GM18907 (cell line): ENCODE data around the gene RBAK.
"Not testable (repeated sequence)": the region's sequence is repeated elsewhere in the genome, so short reads cannot be mapped to it uniquely, and the experiment has no call there.

Source experiments
- ATAC-seq: cut with Tn5 transposase; IDR thresholded peaks from one replicate; pipeline ENCODE4 v1.9.1; 2021; ENCODE audit warnings: mild to moderate bottlenecking, moderate library complexity; ENCODE audit not compliant: unreplicated experiment

The RBAK gene

DNA sequence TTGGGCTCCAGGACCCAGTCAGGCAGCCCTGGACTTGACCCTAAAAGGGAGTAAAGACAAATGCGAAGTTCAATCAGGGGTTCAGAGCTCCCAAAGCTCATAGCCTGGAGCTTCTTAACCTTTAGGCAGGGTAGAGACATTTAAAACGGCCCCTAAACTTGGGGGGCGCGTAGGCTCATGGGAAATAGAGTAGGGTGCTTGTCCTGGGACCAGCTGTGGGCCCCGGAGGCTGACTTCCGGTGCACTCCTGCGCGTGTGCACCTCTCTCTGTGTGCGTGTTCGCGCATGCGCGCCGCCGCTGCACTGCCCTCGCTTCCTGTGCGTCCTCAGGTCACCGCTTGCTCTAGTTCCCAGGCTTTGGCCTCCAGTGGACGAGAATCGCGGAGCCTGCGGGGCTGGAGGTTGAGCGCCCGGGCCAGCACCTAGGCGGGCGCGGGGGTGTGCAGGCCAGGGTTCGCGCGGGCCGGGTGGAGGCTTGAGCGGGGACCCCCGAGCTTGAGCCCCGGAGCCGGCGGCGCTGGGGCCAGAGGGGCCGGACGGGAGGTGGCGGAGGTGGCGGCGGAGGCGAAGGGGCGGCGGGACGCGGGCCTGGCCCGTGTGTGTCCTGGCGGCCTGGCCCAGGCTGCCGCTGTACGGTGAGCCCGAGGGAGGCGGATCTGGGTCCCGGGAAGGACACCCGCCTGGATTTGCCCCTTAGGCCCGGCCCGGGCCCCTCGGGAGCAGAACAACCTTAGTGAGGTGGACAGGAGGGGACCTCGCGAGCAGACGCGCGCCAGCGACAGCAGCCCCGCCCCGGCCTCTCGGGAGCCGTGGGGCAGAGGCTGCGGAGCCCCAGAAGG is at the start of gene RBAK:
RBAK (plus strand) TSS at position 303 of the 839 bp plus-strand sequence. CDS start 2,217 bp downstream, outside the sequence.
- peak; percentile 100 for ATAC-seq

DNA sequence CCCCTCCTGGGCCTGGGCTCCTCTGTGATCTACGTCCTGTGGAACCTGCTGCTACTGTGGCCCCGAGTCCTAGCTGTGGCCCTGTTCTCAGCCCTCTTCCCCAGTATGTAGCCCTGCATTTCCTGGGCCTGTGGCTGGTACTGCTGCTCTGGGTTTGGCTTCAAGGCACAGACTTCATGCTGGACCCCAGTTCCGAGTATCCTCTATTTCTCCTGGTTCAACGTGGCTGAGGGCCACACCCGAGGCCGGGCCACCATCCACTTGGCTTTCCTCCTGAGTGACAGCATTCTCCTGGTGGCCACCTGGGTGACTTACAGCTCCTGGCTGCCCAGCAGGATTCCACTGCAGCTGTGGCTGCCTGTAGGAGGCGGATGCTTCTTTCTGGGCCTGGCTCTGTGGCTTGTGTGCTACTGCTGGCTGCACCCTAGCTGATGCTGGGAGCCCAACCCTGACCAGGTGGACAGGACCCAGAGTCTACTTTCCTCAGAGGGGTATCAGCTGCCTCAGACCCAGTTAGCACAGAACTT is 48.9 kb upstream of the RBAK start:
- no peak for ATAC-seq

DNA sequence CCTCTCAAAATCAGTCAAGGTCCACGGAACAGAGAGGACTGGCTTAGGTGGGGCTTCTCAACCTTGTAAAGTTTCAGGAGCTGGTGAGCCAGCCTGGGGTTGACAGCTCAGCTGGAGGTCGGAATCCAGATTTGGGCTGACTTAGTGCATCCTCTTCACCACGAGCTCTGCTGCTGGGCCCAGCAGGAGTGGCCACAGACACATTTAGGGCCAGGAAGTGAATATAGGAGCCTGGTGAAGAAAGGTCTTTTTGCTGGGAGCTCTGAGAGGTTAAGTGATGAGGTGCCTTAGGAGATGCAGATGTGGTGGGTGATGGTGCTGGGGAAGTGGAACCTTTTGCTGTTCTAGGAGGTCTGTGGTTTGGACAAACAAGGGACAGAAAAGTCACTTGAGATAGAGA is 47.4 kb upstream of the RBAK start:
- ATAC-seq, result no peak

DNA sequence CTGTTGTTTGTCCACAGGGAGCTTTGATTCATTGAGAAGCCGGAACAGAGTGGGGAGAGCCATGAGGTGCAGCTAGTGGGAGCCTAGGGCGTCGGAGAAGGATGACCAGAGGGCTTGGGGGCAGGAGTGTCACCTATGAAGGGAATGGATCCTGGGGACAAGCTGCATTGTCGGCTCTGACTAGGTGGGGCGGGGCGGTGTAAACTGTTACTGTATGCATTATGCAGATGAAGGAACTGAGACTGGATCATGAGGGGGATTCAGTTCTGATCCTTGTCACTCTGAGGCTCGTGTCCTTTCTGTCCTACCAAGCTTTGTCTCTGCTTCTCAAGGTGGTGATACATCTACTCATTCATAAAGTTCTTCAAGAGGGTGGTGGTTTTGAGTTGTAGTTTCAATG is 46.8 kb upstream of the RBAK start:
- ATAC-seq, result no peak

DNA sequence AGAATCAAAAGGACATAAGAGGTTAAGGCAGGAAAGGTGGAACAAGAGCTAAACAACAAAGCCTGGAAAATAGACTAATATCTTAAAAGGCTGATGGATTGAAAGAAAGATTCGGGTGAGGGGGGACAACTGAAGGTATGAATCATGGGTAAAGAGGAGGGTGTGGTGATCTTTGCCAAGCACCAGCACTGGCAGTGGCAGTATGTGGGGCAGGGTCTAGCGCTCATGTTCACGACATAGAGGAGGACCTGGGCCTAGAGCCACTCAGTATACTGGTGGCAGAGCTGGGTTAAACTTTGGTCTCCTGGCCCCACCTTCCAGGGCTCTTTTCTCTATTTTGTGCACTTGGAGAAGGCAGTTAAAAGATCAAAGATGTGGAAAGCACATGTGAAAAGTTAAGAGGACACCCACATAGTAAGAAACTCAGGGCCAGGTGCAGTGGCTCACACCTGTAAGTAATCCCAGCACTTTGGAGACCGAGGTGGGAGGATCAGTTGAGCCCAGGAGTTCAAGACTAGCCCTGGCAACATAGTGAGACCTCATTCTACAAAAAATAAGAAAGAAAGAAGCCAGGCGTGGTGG is 46.2 kb upstream of the RBAK start:
- no peak for ATAC-seq

DNA sequence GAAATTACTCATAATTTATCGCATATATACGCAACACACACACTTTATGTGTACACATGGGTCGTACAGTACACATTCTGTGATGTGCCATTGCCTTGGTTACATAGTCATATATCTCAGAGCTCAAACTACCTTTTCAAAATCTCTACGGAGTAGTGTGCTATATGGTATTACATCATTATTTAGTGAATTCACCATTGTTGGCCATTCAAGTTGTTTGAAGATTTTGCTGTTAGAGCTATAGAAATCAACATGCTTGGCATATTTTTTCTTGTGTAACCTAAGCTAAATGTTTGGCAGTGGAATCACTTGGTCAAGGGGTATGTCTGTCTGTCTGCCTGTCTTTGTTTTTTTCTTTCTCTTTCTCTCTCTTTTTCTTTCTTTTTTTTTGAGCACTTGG is 44.7 kb upstream of the RBAK start:
- ATAC-seq, result no peak

DNA sequence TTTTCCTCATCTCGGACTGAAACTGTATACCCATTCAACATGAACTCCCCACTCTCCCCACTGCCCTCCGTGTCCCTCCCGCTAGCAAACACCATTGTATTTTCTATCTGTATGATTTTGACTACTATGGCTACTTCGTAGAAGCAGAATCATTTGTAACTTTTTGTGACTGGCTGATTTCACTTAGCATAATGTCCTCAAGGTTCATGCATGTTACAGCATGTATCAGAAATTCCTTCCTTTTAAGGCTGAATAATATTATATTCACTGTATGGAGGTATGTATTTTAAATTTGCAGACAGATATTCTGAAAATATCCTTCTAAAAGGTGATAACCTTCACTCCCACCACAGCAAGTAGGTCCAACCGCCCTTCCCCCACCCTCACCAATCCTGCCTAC is 43.7 kb upstream of the RBAK start:
- ATAC-seq, result no peak

DNA sequence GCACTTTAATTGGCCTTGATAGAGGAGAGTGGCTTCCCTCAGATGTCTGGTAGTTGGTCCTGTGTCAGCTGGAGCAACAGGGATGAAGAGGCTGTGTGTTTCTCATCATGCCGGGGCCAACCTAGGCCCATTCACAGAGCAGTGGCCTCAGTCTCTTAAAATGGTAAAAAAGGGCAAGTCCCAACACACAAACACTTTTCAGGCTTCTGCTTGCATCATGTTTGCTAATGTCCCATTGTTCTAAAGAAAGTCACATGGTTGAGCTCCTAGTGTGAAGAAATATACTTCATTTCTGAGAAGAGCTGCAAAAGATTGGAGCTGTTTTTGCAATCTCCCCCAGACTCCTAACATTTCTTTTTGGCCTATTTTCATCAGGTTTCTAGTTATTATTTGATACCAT is 40.6 kb upstream of the RBAK start:
- ATAC-seq, result no peak

DNA sequence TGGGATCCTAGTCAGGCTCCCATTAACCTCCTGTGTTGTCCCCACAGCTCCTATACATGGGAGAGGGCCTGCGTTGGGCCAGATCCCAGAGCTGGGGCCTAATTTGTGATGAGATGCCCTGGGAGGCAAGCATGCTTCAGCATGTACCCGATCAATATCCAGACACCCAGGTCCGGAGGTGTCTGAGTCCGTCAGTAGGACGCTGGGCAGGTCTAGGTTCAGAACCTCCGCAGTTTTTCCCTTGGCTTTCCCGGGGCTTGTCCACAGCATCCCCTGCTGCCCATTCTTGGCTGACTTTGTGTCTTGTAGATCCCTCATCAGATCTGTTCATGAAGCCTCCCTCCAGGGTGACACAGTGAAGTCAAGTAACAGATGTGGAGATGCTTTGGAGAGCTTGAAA is 32.7 kb upstream of the RBAK start:
- no peak for ATAC-seq

DNA sequence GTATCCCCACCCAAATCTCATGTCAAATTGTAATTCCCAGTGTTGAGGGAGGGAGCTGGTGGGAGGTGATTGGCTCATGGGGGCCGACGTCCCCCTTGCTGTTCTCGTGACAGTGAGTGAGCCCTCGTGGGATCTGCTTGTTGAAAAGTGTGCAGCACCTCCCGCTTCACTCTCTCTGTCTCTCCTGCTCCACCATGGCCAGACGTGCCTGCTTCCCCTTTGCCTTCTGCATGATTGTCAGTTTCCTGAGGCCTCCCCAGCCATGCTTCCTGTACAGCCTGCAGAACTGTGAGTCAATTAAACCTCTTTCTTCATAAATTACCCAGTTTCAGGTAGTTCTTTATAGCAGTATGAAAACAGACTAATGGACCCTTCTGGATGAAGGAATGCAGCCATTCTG is 29.7 kb upstream of the RBAK start:
- ATAC-seq, result not testable (repeated sequence)

DNA sequence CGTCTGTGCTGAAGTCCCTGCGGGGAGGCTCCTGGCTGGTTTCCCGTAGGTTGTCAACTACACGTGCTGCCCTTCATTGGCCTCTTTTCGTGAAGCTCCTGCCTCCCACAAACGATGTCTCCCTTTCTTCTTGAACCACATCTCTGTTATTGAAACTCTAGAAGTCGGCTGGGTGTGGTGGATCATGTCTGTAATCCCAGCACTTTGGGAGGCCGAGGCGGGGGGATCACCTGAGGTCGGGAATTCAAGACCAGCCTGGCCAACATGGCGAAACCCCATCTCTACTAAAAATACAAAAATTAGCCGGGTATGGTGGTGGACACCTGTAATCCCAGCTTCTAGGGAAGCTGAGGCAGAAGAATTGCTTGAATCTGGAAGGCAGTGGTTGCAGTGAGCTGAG is 28.0 kb upstream of the RBAK start:
- ATAC-seq, result not testable (repeated sequence)

DNA sequence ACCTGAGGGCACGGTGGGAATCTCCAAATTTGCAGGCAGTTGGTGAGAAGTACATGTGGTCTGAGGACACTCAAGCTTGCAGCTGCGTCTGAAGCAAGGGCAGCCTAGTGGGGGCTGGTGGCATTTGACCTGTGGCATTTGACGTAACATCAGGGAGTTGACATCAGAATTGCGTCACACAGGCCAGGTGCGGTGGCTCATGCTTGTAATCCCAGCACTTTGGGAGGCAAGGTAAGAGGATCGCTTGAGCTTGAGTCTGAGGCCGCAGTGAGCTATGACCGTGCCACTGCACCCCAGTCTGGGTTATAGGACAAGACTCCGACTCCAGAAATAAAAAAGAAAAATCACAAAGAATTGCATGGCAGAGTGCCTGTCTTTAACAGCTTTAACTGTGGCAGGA is 25.6 kb upstream of the RBAK start:
- ATAC-seq, result no peak

DNA sequence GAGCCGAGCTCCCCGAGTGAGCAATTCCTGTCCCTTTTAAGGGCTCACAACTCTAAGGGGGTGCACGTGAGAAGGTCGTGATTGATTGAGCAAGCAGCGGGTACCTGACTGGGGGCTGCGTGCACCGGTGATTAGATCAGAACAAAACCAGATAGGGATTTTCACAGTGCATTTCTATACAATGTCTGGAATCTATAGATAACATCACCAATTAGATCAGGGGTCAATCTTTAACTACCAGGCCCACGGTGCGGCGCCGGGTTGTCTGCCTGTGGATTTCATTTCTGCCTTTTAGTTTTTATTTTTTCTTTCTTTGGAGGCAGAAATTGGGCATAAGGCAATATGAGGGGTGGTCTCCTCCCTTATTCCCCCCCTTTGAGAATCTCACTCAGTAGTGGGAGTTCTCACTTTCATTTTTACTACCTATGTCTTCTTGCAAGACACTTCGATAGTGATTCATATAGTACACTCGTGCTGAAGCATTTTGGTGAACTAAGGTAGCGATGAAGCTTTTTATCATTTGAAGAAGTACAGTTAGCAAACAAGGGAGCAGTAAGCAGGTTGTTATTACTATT is 24.6 kb upstream of the RBAK start:
- ATAC-seq, result not testable (repeated sequence)

DNA sequence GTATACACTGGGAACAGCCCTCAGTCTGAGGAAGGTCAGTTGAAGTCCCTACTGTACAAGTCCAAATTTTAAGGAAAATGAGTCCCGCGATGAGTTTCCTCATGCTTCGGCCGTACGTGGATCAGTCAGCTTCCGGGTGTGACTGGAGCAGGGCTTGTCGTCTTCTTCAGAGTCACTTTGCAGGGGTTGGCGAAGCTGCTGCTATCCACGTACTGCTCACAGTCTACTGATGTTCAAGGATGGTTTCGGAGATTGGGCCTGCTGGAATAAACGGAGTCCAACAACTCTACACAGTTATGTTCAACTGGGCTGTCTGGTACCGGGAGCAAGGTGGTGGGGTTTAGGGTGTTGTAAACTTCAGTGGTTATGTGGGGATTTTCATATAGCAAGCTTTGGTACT is 22.0 kb upstream of the RBAK start:
- not testable (repeated sequence) for ATAC-seq

DNA sequence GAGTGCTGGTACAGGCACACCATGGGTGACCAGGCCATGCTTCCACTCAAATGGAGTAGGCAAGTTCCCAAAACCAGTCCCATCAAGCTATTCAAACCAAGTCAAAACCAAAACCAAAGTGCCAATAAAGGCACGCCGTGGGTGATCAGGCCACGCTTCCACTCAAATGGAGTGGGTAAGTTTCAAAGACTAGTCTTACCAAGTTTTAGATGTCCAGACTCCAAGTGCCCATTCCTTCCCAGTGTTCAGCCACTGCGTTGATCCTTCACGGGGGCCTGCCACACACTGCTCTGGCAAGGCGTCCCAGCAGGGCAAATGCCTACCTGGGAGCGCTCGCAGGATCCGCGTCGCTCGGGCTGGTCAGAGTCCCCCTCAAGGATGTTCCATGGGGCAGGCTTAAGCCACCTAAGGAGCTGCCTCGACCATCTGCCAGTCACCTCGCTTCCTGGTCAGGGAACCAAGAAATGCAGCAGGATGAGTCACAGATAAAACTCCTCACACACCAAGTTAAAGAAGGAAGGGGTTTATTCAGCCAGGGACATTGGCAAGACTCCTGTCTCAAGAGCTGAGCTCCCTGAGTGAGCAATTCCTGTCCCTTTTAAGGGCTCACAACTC is 17.8 kb upstream of the RBAK start:
- ATAC-seq, result not testable (repeated sequence)

DNA sequence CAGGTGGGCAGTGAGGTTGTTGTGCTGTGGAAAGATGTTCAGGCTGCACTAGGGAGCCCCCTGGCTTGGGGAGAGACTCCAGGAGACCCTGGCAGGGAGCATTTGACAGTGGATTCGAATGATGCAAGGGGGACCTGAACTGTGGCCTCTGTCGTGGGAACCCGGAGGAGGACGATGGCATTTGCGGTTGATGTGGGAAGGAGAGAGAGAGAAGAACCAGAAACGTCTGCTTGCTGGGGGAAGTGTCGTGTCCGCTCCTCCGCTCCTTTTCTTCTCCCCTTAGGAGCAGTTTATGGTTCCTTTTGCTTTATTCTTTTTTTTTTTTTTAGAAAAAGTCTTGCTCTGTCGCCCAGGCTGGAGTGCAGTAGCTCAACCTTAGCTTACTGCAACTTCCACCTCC is 12.5 kb upstream of the RBAK start:
- ATAC-seq, result not testable (repeated sequence)

DNA sequence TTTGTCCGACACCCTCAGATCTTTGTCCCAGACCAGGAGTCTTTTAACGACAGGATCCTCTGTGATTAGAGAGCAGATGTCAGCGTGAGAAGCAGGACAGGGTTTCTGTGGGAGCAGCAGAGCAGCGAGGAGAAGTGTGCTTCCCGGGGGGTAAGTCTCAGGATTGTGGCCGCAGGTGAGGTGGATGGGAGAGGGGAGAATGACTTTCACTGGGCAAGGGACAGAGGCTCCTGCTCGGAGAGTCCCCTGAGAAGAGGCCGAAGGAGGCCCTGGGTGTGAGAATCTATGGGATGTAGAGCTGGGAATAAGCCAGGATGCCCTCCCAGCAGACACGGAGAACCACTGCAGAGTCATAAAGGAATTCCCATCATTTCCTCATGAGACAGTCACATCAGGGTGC is 10.4 kb upstream of the RBAK start:
- ATAC-seq, result no peak

DNA sequence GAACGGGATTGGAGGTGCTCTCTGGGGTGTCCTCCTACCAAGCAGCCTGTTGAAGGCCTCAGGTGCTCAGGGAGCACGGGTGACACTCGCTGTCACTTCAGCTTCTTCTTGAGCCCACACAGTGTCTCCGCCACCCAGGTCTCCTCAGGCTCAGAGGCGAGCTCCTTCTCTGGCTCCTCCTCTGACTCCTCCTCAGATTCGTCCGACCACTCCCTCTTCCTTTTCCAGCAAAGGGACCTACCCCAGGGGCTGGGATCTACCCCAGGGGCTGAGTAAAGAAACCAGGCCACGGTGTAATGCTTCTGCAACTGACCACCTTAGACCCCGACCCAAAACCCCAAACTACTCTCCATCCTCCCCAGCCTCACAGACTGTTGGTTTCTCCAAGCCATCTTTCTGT is 9.2 kb upstream of the RBAK start:
- no peak for ATAC-seq

DNA sequence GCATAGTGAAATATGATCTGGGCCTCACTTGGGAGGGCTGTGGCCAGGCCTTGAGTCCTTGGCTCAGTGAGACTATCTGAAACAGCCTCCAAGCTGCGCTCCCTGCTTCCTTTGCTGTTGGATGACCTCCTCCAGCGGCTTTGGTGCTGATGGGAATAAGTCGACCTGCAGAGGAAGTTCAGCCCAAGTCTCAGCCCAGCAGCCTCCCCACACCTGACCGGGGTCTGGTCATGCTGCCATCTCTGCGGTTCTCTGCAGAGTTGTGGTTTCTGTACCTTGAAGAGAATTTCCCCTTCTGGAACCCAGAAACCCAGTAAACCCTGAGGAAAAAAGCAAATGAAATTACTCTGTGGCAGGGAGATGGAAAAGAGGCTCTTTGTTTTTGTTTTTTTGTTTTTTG is 4.6 kb upstream of the RBAK start:
- no peak for ATAC-seq

DNA sequence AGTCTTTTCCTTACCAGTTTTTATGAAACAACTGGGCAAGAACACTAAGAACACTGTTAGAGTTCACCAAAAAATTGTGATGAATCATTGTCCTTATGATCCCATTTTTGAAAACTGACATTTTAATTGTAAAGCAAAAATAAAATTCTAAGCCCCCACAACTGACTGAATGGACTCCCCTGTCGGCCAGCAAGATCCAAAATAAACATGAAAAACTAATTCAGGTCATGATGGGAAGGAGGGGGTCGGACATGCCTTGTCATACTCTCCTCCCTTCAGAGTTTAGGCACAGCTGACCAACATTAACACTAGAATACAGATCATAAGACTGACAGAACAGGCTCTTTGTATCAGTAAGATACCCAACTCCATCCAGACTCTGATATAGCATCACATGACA is 2.0 kb upstream of the RBAK start:
- no peak for ATAC-seq

DNA sequence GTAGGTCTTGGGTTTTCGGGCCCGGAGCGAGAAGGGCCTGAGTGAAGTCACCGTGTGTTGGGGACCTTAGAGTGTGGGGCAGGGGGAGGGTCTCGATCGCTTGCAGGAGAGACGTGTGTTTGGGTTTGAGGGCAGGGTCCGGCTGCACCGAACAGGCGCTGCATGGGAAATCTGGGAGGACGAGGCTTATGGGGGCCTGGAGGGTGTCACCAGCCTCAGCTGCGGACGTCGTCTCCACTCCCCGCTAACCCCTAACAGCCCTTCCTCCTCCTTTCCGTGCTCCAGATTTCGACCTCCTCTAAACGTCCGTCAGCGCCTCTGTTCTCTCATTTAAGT is 705 bp downstream of the RBAK start:
- not testable (repeated sequence) for ATAC-seq

DNA sequence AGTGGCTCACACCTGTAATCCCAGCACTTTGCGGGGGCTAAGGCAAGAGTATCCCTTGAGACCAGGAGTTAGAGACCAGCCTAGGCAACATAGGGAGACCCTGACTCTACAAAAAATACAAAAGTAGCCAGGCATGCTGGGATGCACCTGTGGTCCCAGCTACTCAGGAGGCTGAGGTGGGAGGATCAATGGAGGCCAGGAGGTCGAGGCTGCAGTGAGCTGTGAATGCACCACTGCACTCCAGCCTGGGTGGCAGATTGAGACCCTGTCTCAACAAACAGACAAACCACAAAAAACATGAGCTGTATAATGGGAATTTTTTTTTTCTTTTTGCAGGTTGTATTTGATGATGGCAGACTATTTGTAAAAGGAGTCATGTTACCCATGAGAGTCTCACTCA is 1.5 kb downstream of the RBAK start:
- not testable (repeated sequence) for ATAC-seq
